Erythroblast (primary cell): Measurements from ENCODE around the gene SAMSN1.

Source experiments
- GATA1 ChIP-seq: IDR thresholded peaks from 2 replicates; pipeline ENCODE4 v1.6.1; 2011; ENCODE audit warnings: low read depth, mild to moderate bottlenecking, control low read depth, low read length, moderate library complexity
- POLR2A ChIP-seq: IDR thresholded peaks from 2 replicates; pipeline ENCODE4 v1.6.1; 2011; ENCODE audit warnings: mild to moderate bottlenecking, low read length

DNA sequence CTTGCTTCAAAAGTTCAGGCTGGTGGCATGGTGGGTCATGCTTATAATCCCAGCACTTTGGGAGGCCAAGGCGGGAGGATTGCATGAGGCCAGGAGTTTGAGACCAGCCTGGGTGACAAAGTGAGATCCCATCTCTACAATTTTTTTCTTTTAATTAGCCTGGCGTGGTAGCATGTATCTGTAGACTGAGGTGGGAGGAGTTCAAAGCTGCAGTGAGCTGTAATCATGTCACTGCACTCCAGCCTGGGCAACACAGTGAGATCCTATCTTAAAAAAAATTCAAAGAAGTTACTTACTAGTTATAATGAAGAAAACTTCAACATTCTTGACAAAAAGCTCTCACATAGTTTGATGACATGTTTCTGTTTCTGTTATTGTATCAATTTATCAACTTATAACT lies 45.2 kb downstream of the SAMSN1 start:
- TF ChIP-seq POLR2A (no peak), GATA1 (no peak)
